HEK293 (cell line): ENCODE results near the gene CXorf65.

Source experiments
- CTCF ChIA-PET: fragments of 350-600 bp; formaldehyde crosslinking; extraction: SDS; loops from one replicate; lab custom pipeline; 2021; ENCODE audit warnings: antibody characterized with exemption; lab: Yijun Ruan, JAX
- POLR2A ChIA-PET: fragments of 300-600 bp; formaldehyde crosslinking; extraction: SDS; loops from one replicate; lab custom pipeline; 2020; ENCODE audit warnings: antibody characterized with exemption, inconsistent platforms; lab: Yijun Ruan, JAX
- H3K27ac ChIP-seq: fragments of 200-500 bp; sonication (Bioruptor generic); 2 replicates; pipeline ENCODE4 v1.5.1; 2014; ENCODE audit warnings: low read depth, low read length, control low read depth, inconsistent platforms; ENCODE audit errors: extremely low read depth
- H3K36me3 ChIP-seq, 2 experiments: fragments of 200-500 bp in 1 of 2; sonication (Bioruptor generic) in 1 of 2; 1 replicate in 1 of 2; 2 replicates in 1 of 2; pipeline ENCODE4 v1.5.1; 2014 to 2017; ENCODE audit warnings: inconsistent platforms in 2 of 2, low read length in 2 of 2; ENCODE audit not compliant: control insufficient read depth in 2 of 2, insufficient read depth in 1 of 2
- H3K4me1 ChIP-seq: fragments of 200-500 bp; sonication (Bioruptor generic); 2 replicates; pipeline ENCODE4 v1.5.1; 2014; ENCODE audit warnings: mild to moderate bottlenecking, low read length, inconsistent platforms; ENCODE audit not compliant: control insufficient read depth, insufficient read depth
- H3K4me3 ChIP-seq: 2 replicates; pipeline ENCODE4 v1.5.1; 2011; ENCODE audit warnings: low read depth, mild to moderate bottlenecking, control low read depth, low read length, moderate library complexity
- H3K9me3 ChIP-seq: fragments of 200-500 bp; sonication (Bioruptor generic); 2 replicates; pipeline ENCODE4 v1.5.1; 2014; ENCODE audit warnings: low read depth, low read length, inconsistent platforms; ENCODE audit not compliant: control insufficient read depth, insufficient read depth
- BCL11B ChIP-seq: fragments of 450-650 bp; formaldehyde crosslinking; IDR thresholded peaks from 2 replicates; pipeline ENCODE4 v1.5.1; 2016; ENCODE audit warnings: low read depth, missing biosample characterization, missing genetic modification characterization
- KLF7 ChIP-seq: fragments of 450-650 bp; formaldehyde crosslinking; IDR thresholded peaks from 2 replicates; pipeline ENCODE4 v1.5.1; 2016; ENCODE audit warnings: missing biosample characterization, missing genetic modification characterization, borderline replicate concordance
- SP7 ChIP-seq: fragments of 450-650 bp; formaldehyde crosslinking; IDR thresholded peaks from 2 replicates; pipeline ENCODE4 v1.5.1; 2016; ENCODE audit warnings: missing biosample characterization, missing genetic modification characterization
- TRIM28 ChIP-seq: IDR thresholded peaks from 2 replicates; pipeline ENCODE4 v1.6.1; 2011; ENCODE audit warnings: low read length, control low read depth, borderline replicate concordance
- ZBTB10 ChIP-seq: fragments of 450-650 bp; formaldehyde crosslinking; IDR thresholded peaks from 2 replicates; pipeline ENCODE4 v1.5.1; 2016; ENCODE audit warnings: missing biosample characterization, missing genetic modification characterization
- ZBTB49 ChIP-seq: fragments of 450-650 bp; formaldehyde crosslinking; IDR thresholded peaks from 2 replicates; pipeline ENCODE4 v1.5.1; 2016; ENCODE audit warnings: missing biosample characterization, missing genetic modification characterization, low read depth
- ZBTB8A ChIP-seq: fragments of 450-650 bp; formaldehyde crosslinking; IDR thresholded peaks from 2 replicates; pipeline ENCODE4 v1.5.1; 2016; ENCODE audit warnings: missing biosample characterization, missing genetic modification characterization
- ZFHX2 ChIP-seq: fragments of 450-650 bp; formaldehyde crosslinking; conservative IDR thresholded peaks from 2 replicates; pipeline ENCODE4 v1.5.1; 2016; ENCODE audit warnings: missing biosample characterization, missing genetic modification characterization
- ZNF16 ChIP-seq: fragments of 450-650 bp; formaldehyde crosslinking; IDR thresholded peaks from 2 replicates; pipeline ENCODE4 v1.5.1; 2016; ENCODE audit warnings: low read depth, missing biosample characterization, missing genetic modification characterization
- ZNF19 ChIP-seq: fragments of 450-650 bp; formaldehyde crosslinking; IDR thresholded peaks from 2 replicates; pipeline ENCODE4; 2016; ENCODE audit warnings: missing biosample characterization, missing genetic modification characterization, low read depth
- ZNF23 ChIP-seq: fragments of 450-650 bp; formaldehyde crosslinking; IDR thresholded peaks from 2 replicates; pipeline ENCODE4 v1.5.1; 2016; ENCODE audit warnings: missing biosample characterization, missing genetic modification characterization, borderline replicate concordance
- ZNF266 ChIP-seq: fragments of 450-650 bp; formaldehyde crosslinking; IDR thresholded peaks from 2 replicates; pipeline ENCODE4 v1.5.1; 2016; ENCODE audit warnings: missing biosample characterization, missing genetic modification characterization, low read depth
- ZNF311 ChIP-seq: fragments of 450-650 bp; formaldehyde crosslinking; IDR thresholded peaks from 2 replicates; pipeline ENCODE4 v1.5.1; 2017; ENCODE audit warnings: missing biosample characterization, missing genetic modification characterization, borderline replicate concordance
- ZNF544 ChIP-seq: fragments of 450-650 bp; formaldehyde crosslinking; IDR thresholded peaks from 2 replicates; pipeline ENCODE4 v1.5.0; 2017; ENCODE audit warnings: missing biosample characterization, missing genetic modification characterization
- ZNF555 ChIP-seq: fragments of 450-650 bp; formaldehyde crosslinking; conservative IDR thresholded peaks from 2 replicates; pipeline ENCODE4 v1.5.1; 2017; ENCODE audit warnings: missing biosample characterization, mild to moderate bottlenecking, missing genetic modification characterization, inconsistent platforms
- ZNF626 ChIP-seq: fragments of 450-650 bp; sonication (Bioruptor Pico); formaldehyde crosslinking; IDR thresholded peaks from 2 replicates; pipeline ENCODE4 v1.5.1; 2018; ENCODE audit warnings: missing biosample characterization, missing genetic modification characterization, inconsistent platforms
- ZNF747 ChIP-seq: fragments of 450-650 bp; formaldehyde crosslinking; IDR thresholded peaks from 2 replicates; pipeline ENCODE4 v1.5.1; 2016; ENCODE audit warnings: missing biosample characterization, missing genetic modification characterization
- TF ChIP-seq, protein P1 (sequence below): fragments of 450-650 bp; formaldehyde crosslinking; IDR thresholded peaks from 2 replicates; pipeline ENCODE4 v1.5.1; 2016; ENCODE audit warnings: missing biosample characterization, missing genetic modification characterization
- TF ChIP-seq, protein P2 (sequence below): fragments of 450-650 bp; formaldehyde crosslinking; IDR thresholded peaks from 2 replicates; pipeline ENCODE4 v1.5.1; 2016; ENCODE audit warnings: missing biosample characterization, missing genetic modification characterization
- TF ChIP-seq, protein P3 (sequence below): fragments of 450-650 bp; formaldehyde crosslinking; IDR thresholded peaks from 2 replicates; pipeline ENCODE4 v1.5.1; 2016; ENCODE audit warnings: missing biosample characterization, missing genetic modification characterization, borderline replicate concordance

The CXorf65 gene

GRCh38 chrX:71107245-71107644 lies 705 bp upstream of the CXorf65 start (continued):
- TF ChIP-seq SP7 (tag by site-specific recombination), result no peak

GRCh38 chrX:71105628-71106027 lies 912 bp downstream of the CXorf65 start:
- TF ChIP-seq TRIM28 (no peak), ZBTB49 (tag by site-specific recombination) (no peak), BCL11B (no peak), ZNF555 (tag by site-specific recombination) (no peak), ZNF311 (tag by site-specific recombination) (no peak), ZNF16 (tag by site-specific recombination) (no peak), ZBTB10 (tag by site-specific recombination) (no peak), ZNF747 (tag by site-specific recombination) (no peak), KLF7 (no peak), ZNF266 (no peak), ZBTB8A (no peak), ZNF19 (tag by site-specific recombination) (no peak), ZNF626 (tag by site-specific recombination) (no peak), ZNF23 (tag by site-specific recombination) (no peak), ZNF544 (tag by site-specific recombination) (no peak), ZFHX2 (tag by site-specific recombination) (no peak)
- TF ChIP-seq, protein P1, sequence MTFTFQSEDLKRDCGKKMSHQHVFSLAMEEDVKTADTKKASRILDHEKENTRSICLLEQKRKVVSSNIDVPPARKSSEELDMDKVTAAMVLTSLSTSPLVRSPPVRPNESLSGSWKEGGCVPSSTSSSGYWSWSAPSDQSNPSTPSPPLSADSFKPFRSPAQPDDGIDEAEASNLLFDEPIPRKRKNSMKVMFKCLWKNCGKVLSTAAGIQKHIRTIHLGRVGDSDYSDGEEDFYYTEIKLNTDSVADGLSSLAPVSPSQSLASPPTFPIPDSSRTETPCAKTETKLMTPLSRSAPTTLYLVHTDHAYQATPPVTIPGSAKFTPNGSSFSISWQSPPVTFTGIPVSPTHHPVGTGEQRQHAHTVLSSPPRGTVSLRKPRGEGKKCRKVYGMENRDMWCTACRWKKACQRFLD (tag by site-specific recombination), result no peak
- TF ChIP-seq, protein P2, sequence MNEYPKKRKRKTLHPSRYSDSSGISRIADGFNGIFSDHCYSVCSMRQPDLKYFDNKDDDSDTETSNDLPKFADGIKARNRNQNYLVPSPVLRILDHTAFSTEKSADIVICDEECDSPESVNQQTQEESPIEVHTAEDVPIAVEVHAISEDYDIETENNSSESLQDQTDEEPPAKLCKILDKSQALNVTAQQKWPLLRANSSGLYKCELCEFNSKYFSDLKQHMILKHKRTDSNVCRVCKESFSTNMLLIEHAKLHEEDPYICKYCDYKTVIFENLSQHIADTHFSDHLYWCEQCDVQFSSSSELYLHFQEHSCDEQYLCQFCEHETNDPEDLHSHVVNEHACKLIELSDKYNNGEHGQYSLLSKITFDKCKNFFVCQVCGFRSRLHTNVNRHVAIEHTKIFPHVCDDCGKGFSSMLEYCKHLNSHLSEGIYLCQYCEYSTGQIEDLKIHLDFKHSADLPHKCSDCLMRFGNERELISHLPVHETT (tag by site-specific recombination), result no peak
- TF ChIP-seq, protein P3, sequence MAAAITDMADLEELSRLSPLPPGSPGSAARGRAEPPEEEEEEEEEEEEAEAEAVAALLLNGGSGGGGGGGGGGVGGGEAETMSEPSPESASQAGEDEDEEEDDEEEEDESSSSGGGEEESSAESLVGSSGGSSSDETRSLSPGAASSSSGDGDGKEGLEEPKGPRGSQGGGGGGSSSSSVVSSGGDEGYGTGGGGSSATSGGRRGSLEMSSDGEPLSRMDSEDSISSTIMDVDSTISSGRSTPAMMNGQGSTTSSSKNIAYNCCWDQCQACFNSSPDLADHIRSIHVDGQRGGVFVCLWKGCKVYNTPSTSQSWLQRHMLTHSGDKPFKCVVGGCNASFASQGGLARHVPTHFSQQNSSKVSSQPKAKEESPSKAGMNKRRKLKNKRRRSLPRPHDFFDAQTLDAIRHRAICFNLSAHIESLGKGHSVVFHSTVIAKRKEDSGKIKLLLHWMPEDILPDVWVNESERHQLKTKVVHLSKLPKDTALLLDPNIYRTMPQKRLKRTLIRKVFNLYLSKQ (tag by site-specific recombination), result no peak
- no peak overlapping the region for H3K4me3 ChIP-seq
- ChIA-PET POLR2A (interaction anchor here (2.6 kb wide), 1 partner anchor 12 kb away, joined by 8 read pairs; the partner anchor contains the start of gene MED12), CTCF (interaction anchor here (0.6 kb wide), 2 partner anchors 182 to 1409 kb away, joined by 3 to 4 read pairs; no protein-coding TSS in a partner anchor)
- H3K4me1 ChIP-seq, result no peaks in the 10 kb centered on the region
- H3K36me3 ChIP-seq, result peaks cover 0 to 15% of the 10 kb centered on the region in 2 experiments; a peak in 1 of 3 replicates
- no peak overlapping the region for H3K27ac ChIP-seq
- H3K9me3 ChIP-seq, result no peaks in the 10 kb centered on the region
